Trophoblast cell (in vitro differentiated cells and primary cell): ENCODE results near the gene PLEKHM2.
A peak's percentile ranks its signal among the peaks of the same experiment; 100 is the strongest.

Experiments used
- DNase-seq, 2 donors: peaks; one replicate each; pipeline ENCODE4 v3.0.0-alpha.2; 2016
- H2AFZ ChIP-seq: 2 replicates; pipeline ENCODE4 v1.6.1; 2013; ENCODE audit warnings: low read length, moderate library complexity, mild to moderate bottlenecking; ENCODE audit not compliant: insufficient read depth, poor library complexity
- H2AK5ac ChIP-seq: 2 replicates; pipeline ENCODE4 v1.6.1; 2013; ENCODE audit warnings: mild to moderate bottlenecking, low read length
- H2BK120ac ChIP-seq: 2 replicates; pipeline ENCODE4 v1.6.1; 2013; ENCODE audit warnings: low read length, mild to moderate bottlenecking, moderate library complexity; ENCODE audit not compliant: insufficient read depth, poor library complexity
- H2BK12ac ChIP-seq: 2 replicates; pipeline ENCODE4 v1.6.1; 2013; ENCODE audit warnings: mild to moderate bottlenecking, low read length, moderate library complexity
- H2BK5ac ChIP-seq: 2 replicates; pipeline ENCODE4 v1.6.1; 2013; ENCODE audit warnings: low read length, low read depth, moderate library complexity, mild to moderate bottlenecking; ENCODE audit not compliant: poor library complexity
- H3K14ac ChIP-seq: 2 replicates; pipeline ENCODE4 v1.6.1; 2013; ENCODE audit warnings: mild to moderate bottlenecking, low read length
- H3K18ac ChIP-seq: 2 replicates; pipeline ENCODE4 v1.6.1; 2013; ENCODE audit warnings: mild to moderate bottlenecking, low read length
- H3K23ac ChIP-seq: 2 replicates; pipeline ENCODE4 v1.6.1; 2013; ENCODE audit warnings: low read length
- H3K27ac ChIP-seq: 2 replicates; pipeline ENCODE4 v1.5.1; 2013; ENCODE audit warnings: low read depth, mild to moderate bottlenecking, inconsistent platforms, low read length, moderate library complexity
- H3K27me3 ChIP-seq: 2 replicates; pipeline ENCODE4 v1.6.1; 2013; ENCODE audit warnings: inconsistent platforms, mild to moderate bottlenecking, low read length, moderate library complexity; ENCODE audit not compliant: insufficient read depth
- H3K36me3 ChIP-seq, 2 experiments: 1 replicate in 1 of 2; 2 replicates in 1 of 2; pipeline ENCODE4 v1.6.1; 2013; ENCODE audit warnings: low read length in 2 of 2, mild to moderate bottlenecking in 2 of 2, moderate library complexity in 1 of 2; ENCODE audit not compliant: insufficient read depth in 2 of 2, control insufficient read depth in 1 of 2
- H3K4ac ChIP-seq: 2 replicates; pipeline ENCODE4 v1.6.1; 2013; ENCODE audit warnings: low read depth, mild to moderate bottlenecking, low read length, moderate library complexity
- H3K4me1 ChIP-seq, 2 experiments: 1 replicate in 1 of 2; 2 replicates in 1 of 2; pipeline ENCODE4 v1.6.1; 2013; ENCODE audit warnings: low read length in 2 of 2, mild to moderate bottlenecking in 2 of 2, moderate library complexity in 1 of 2; ENCODE audit not compliant: insufficient read depth in 2 of 2, control insufficient read depth in 1 of 2
- H3K4me2 ChIP-seq: 2 replicates; pipeline ENCODE4 v1.6.1; 2013; ENCODE audit warnings: inconsistent platforms, mild to moderate bottlenecking, low read length, moderate library complexity
- H3K4me3 ChIP-seq: 2 replicates; pipeline ENCODE4 v1.5.1; 2013; ENCODE audit warnings: mild to moderate bottlenecking, low read depth, low read length, inconsistent platforms
- H3K79me1 ChIP-seq: one replicate; pipeline ENCODE4 v1.6.1; 2013; ENCODE audit warnings: low read length
- H3K79me2 ChIP-seq: 2 replicates; pipeline ENCODE4 v1.6.1; 2013; ENCODE audit warnings: low read length, mild to moderate bottlenecking; ENCODE audit not compliant: control insufficient read depth, insufficient read depth, poor library complexity
- H3K9ac ChIP-seq: 2 replicates; pipeline ENCODE4 v1.6.1; 2013; ENCODE audit warnings: mild to moderate bottlenecking, low read length
- H3K9me3 ChIP-seq: 2 replicates; pipeline ENCODE4 v1.6.1; 2013; ENCODE audit warnings: low read depth, mild to moderate bottlenecking, control low read depth, inconsistent platforms, low read length; ENCODE audit not compliant: insufficient read depth
- H4K12ac ChIP-seq: 2 replicates; pipeline ENCODE4 v1.6.1; 2013; ENCODE audit warnings: low read depth, mild to moderate bottlenecking, low read length, moderate library complexity
- H4K8ac ChIP-seq: 2 replicates; pipeline ENCODE4 v1.6.1; 2013; ENCODE audit warnings: low read depth, mild to moderate bottlenecking, low read length, moderate library complexity
- H4K91ac ChIP-seq: one replicate; pipeline ENCODE4 v1.6.1; 2013; ENCODE audit warnings: low read depth, mild to moderate bottlenecking, low read length, moderate library complexity
- whole genome bisulfite sequencing: extraction: QIAGEN DNeasy Blood & Tissue Kit; methylation state at CpG from one replicate; pipeline ENCODE4 v1.1.7; 2013; ENCODE audit warnings: missing lambda C conversion rate; ENCODE audit not compliant: insufficient read length, insufficient coverage; ENCODE audit errors: extremely low coverage; 5-methylcytosine and 5-hydroxymethylcytosine counted together

Gene PLEKHM2

GRCh38 chr1:15680131-15680530, 4.0 kb upstream of the PLEKHM2 start:
- Histone ChIP-seq H4K12ac (no peak overlapping the region), H3K18ac (no peak overlapping the region), H4K91ac (no peak overlapping the region), H3K4me3 (no peak overlapping the region), H3K9ac (no peak overlapping the region), H3K9me3 (peaks cover 4% of the 10 kb centered on the region), H3K79me1 (peaks cover 17% of the 10 kb centered on the region), H3K4me2 (no peak overlapping the region), H2AK5ac (no peak overlapping the region), H3K23ac (no peak overlapping the region), H3K79me2 (peaks cover 10% of the 10 kb centered on the region), H4K8ac (no peak overlapping the region), H3K4ac (no peak overlapping the region), H3K14ac (no peak overlapping the region), H2AFZ (no peak overlapping the region), H3K4me1 (peaks cover 16 to 25% of the 10 kb centered on the region in 2 experiments), H2BK120ac (no peak overlapping the region), H2BK5ac (no peak overlapping the region), H3K36me3 (no peaks in the 10 kb centered on the region), H3K27me3 (no peaks in the 10 kb centered on the region), H2BK12ac (no peak overlapping the region), H3K27ac (no peak overlapping the region)
- peak; percentile 96 to 97 for DNase-seq
- no CpG with 5 or more reads among the region's 11 CpGs for WGBS

DNA sequence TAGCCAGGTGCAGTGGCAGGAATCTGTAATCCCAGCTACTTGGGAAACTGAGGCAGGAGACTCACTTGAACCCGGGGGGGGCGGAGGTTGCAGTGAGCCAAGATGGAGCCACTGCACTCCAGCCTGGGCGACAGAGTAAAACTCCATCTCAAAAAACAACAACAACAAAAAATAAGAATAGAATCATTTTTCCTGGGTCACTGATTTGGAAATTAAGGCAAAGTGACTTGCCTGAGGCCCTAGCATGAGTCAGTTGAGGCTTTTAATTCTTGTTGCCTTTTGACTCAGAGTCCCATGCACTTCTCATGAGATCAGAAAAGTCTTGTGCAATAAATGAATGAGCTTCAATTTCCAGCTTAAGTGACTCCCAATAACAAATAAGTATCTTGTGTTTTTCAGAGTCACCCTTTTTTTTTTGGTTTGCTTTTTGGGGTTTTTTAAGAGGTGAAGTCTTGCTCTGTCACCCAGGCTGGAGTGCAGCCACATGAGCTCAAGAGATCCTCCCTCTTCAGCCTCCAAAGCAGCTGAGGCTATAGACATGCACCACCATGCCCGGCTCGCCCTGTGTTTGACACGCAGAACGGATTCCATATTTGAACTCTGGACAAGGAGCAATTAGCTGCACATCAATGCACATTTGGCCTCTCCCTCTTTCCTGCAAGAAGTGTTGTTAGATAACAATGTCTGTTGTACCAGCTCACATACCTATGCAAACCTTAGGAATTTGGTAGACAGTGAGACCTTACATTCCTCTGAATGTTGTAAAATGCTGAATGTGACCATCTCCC, 3.4 kb upstream of the PLEKHM2 start:
- H4K12ac ChIP-seq = no peak overlapping the region
- no peak overlapping the region for H3K14ac ChIP-seq
- H3K4me2 ChIP-seq = no peak overlapping the region
- H4K8ac ChIP-seq = no peak overlapping the region
- H3K4me1 ChIP-seq = peaks cover 16 to 25% of the 10 kb centered on the region in 2 experiments
- peaks cover under 1% of the 10 kb centered on the region for H3K9me3 ChIP-seq
- H3K27me3 ChIP-seq = no peaks in the 10 kb centered on the region
- H3K4me3 ChIP-seq = no peak overlapping the region
- no peak overlapping the region for H2AFZ ChIP-seq
- no peak overlapping the region for H3K18ac ChIP-seq
- H2BK5ac ChIP-seq = no peak overlapping the region
- no peak overlapping the region for H3K23ac ChIP-seq
- peaks cover 17% of the 10 kb centered on the region for H3K79me1 ChIP-seq
- H2BK12ac ChIP-seq = no peak overlapping the region
- H3K36me3 ChIP-seq = no peaks in the 10 kb centered on the region
- no peak overlapping the region for H3K4ac ChIP-seq
- H2BK120ac ChIP-seq = no peak overlapping the region
- WGBS = no CpG with 5 or more reads among the region's 7 CpGs
- peak; percentile 89 to 98 for DNase-seq
- no peak overlapping the region for H3K9ac ChIP-seq
- peak overlapping the region; percentile 70 for H3K27ac ChIP-seq
- H3K79me2 ChIP-seq = peaks cover 10% of the 10 kb centered on the region
- no peak overlapping the region for H2AK5ac ChIP-seq
- H4K91ac ChIP-seq = no peak overlapping the region

- no peak overlapping the region for H3K14ac ChIP-seq
- no peaks in the 10 kb centered on the region for H3K9me3 ChIP-seq
- H3K27ac ChIP-seq = peak overlapping the region; percentile 70
- H4K91ac ChIP-seq = no peak overlapping the region
- WGBS = no CpG with 5 or more reads among the region's 12 CpGs
- peak; percentile 84 to 92 for DNase-seq
- H3K36me3 ChIP-seq = no peaks in the 10 kb centered on the region
- H3K79me1 ChIP-seq = peaks cover 17% of the 10 kb centered on the region
- H3K9ac ChIP-seq = no peak overlapping the region
- no peak overlapping the region for H3K4ac ChIP-seq
- H4K12ac ChIP-seq = no peak overlapping the region
- H2BK120ac ChIP-seq = peak overlapping the region; percentile 68
- peaks cover 12% of the 10 kb centered on the region for H3K79me2 ChIP-seq
- no peak overlapping the region for H4K8ac ChIP-seq
- H3K4me3 ChIP-seq = no peak overlapping the region
- peak overlapping the region; percentile 62 for H2BK12ac ChIP-seq
- H3K4me2 ChIP-seq = no peak overlapping the region
- H3K27me3 ChIP-seq = no peaks in the 10 kb centered on the region
- no peak overlapping the region for H2AFZ ChIP-seq
- H2BK5ac ChIP-seq = peak overlapping the region; percentile 31
- H3K4me1 ChIP-seq = peaks cover 16 to 25% of the 10 kb centered on the region in 2 experiments
- H3K23ac ChIP-seq = peak overlapping the region; percentile 5
- no peak overlapping the region for H2AK5ac ChIP-seq
- no peak overlapping the region for H3K18ac ChIP-seq
Measured at GRCh38 chr1:15681349-15682292, 2.5 kb upstream of the PLEKHM2 start.

DNA sequence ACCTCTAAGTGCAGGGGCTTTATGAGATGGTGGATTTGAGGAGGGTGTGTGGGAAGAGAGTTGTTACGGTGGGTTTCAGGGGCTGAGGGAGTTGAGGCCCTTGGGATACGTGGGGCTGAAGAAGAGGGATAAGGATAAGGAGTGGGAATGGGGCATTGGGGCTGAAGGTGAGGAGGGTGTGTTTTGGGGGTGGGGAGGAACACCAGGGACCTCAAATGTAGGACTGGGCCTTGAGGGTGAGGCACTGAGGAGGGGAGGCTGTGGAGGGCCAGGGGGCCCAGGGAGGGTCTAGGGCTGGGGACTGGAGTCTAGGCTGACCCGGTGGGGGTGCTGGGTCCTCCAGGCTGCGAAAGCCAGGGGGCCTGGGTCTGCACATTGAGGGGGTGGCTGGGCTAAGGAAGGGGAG, 1.2 kb upstream of the PLEKHM2 start:
- H2AK5ac ChIP-seq = peak overlapping the region; percentile 91
- no peak overlapping the region for H3K9ac ChIP-seq
- no peaks in the 10 kb centered on the region for H3K27me3 ChIP-seq
- H3K4me1 ChIP-seq = peaks cover 16 to 25% of the 10 kb centered on the region in 2 experiments
- no peak overlapping the region for H2AFZ ChIP-seq
- H3K27ac ChIP-seq = no peak overlapping the region
- peaks cover 12% of the 10 kb centered on the region for H3K79me2 ChIP-seq
- DNase-seq = no peak
- peak overlapping the region; percentile 98 for H4K91ac ChIP-seq
- H3K18ac ChIP-seq = no peak overlapping the region
- peak overlapping the region; percentile 97 for H4K8ac ChIP-seq
- peak overlapping the region; percentile 96 for H4K12ac ChIP-seq
- H3K4me2 ChIP-seq = no peak overlapping the region
- H2BK12ac ChIP-seq = peak overlapping the region; percentile 90
- peaks cover 17% of the 10 kb centered on the region for H3K79me1 ChIP-seq
- H3K36me3 ChIP-seq = no peaks in the 10 kb centered on the region
- H3K23ac ChIP-seq = no peak overlapping the region
- peak overlapping the region; percentile 8 for H2BK120ac ChIP-seq
- H3K9me3 ChIP-seq = no peaks in the 10 kb centered on the region
- H3K4ac ChIP-seq = peak overlapping the region; percentile 98
- no peak overlapping the region for H3K4me3 ChIP-seq
- peak overlapping the region; percentile 9 for H3K14ac ChIP-seq
- 100% methylated on average over 1 of the region's 4 CpGs for WGBS
- peak overlapping the region; percentile 52 for H2BK5ac ChIP-seq
